ENCODE data around the gene OIP5. TPM values are rescaled to one million over a fixed set of nuclear protein-coding genes. Genes with fewer than 3 reads are reported as not detected.

OIP5 gene
- total and polyA plus RNA-seq, 8 donors = 1.6 to 12.2 (median 6.4) TPM

GRCh38 chr15:41289953-41290352 lies 42.4 kb downstream of the OIP5 start:
- no peak for TF ChIP-seq CTCF (IDR thresholded peaks at IDR 0.05)
- H3K4me3 ChIP-seq = no peak overlapping the region
- peaks cover 0 to 70% of the 10 kb centered on the region in 2 donors for H3K36me3 ChIP-seq
- DNase-seq (no peak), ATAC-seq (no peak)
- no peaks in the 10 kb centered on the region for H3K27me3 ChIP-seq
- peaks cover 0 to 62% of the 10 kb centered on the region in 2 donors for H3K4me1 ChIP-seq
- no peaks in the 10 kb centered on the region for H3K9me3 ChIP-seq
- no peak overlapping the region for H3K27ac ChIP-seq
- intact Hi-C loops (cut with DNase I) = no loop called here

GRCh38 chr15:41288464-41288863 lies 43.9 kb downstream of the OIP5 start:
- Histone ChIP-seq H3K36me3 (peaks cover 0 to 58% of the 10 kb centered on the region in 2 donors), H3K4me1 (peaks cover 0 to 65% of the 10 kb centered on the region in 2 donors), H3K27me3 (no peaks in the 10 kb centered on the region), H3K4me3 (no peak overlapping the region), H3K27ac (no peak overlapping the region), H3K9me3 (no peaks in the 10 kb centered on the region)
- intact Hi-C loops (cut with DNase I) = no loop called here
- no peak for TF ChIP-seq CTCF (IDR thresholded peaks at IDR 0.05)
- DNase-seq (no peak), ATAC-seq (no peak)

- ATAC-seq = no peak
- Histone ChIP-seq H3K4me3 (no peak overlapping the region), H3K27me3 (no peaks in the 10 kb centered on the region), H3K36me3 (peaks cover 0 to 45% of the 10 kb centered on the region in 2 donors), H3K9me3 (no peaks in the 10 kb centered on the region), H3K4me1 (peaks cover 0 to 68% of the 10 kb centered on the region in 2 donors), H3K27ac (peak overlapping the region; percentile 2 to 37)
- DNase-seq = no peak
- no peak for TF ChIP-seq CTCF (IDR thresholded peaks at IDR 0.05)
- intact Hi-C loops (cut with DNase I) = no loop called here
These were observed 45.6 kb downstream of the OIP5 start for GRCh38 chr15:41286665-41287333.

- intact Hi-C loops (cut with DNase I) = no loop called here
- peak overlapping the region; percentile 80 to 90 for H3K27ac ChIP-seq
- ATAC-seq = no peak
- H3K4me1 ChIP-seq = peaks cover 0 to 53% of the 10 kb centered on the region in 2 donors
- no peak for TF ChIP-seq CTCF (IDR thresholded peaks at IDR 0.05)
- no peaks in the 10 kb centered on the region for H3K9me3 ChIP-seq
- H3K27me3 ChIP-seq = no peaks in the 10 kb centered on the region
- peak overlapping the region; percentile 80 to 95 for H3K4me3 ChIP-seq
- H3K36me3 ChIP-seq = peaks cover 0 to 43% of the 10 kb centered on the region in 2 donors
- DNase-seq = no peak
These were observed 47.1 kb downstream of the OIP5 start for GRCh38 chr15:41285285-41285684.

GRCh38 chr15:41284427-41285177 lies 47.8 kb downstream of the OIP5 start:
- DNase-seq (peak in 2 of 4 donors; percentile 23 to 30), ATAC-seq (peak; percentile 6)
- no peaks in the 10 kb centered on the region for H3K9me3 ChIP-seq
- no peaks in the 10 kb centered on the region for H3K27me3 ChIP-seq
- peaks cover 0 to 47% of the 10 kb centered on the region in 2 donors for H3K4me1 ChIP-seq
- intact Hi-C loops (cut with DNase I) = no loop called here
- TF ChIP-seq CTCF (IDR thresholded peaks at IDR 0.05) = no peak
- H3K4me3 ChIP-seq = peak overlapping the region; percentile 80 to 95
- H3K36me3 ChIP-seq = peaks cover 0 to 50% of the 10 kb centered on the region in 2 donors
- H3K27ac ChIP-seq = peak overlapping the region; percentile 80 to 90
